Naive thymus-derived CD4-positive, alpha-beta T cell (primary cell): ENCODE data around the gene CEP85L. TPM values are rescaled to one million over a fixed set of nuclear protein-coding genes. Genes with fewer than 3 reads are reported as not detected.
"Not testable (repeated sequence)": the region's sequence is repeated elsewhere in the genome, so short reads cannot be mapped to it uniquely, and the experiment has no call there.

Experiments
- ATAC-seq: fragments of 150-1000 bp; cut with Tn5 transposase; 2 replicates; pipeline ENCODE4 v1.10.0; 2021; ENCODE audit warnings: mild to moderate bottlenecking, moderate library complexity
- CTCF ChIA-PET: fragments of 350-600 bp; sonication (Branson Sonifier 250); formaldehyde crosslinking; loops from one replicate; lab custom pipeline; 2021; ENCODE audit warnings: antibody characterized with exemption; lab: Charles Lee
- POLR2A ChIA-PET: fragments of 350-600 bp; sonication (Branson Sonifier 250); formaldehyde crosslinking; loops from one replicate; lab custom pipeline; 2021; ENCODE audit warnings: antibody characterized with exemption, inconsistent platforms; lab: Charles Lee
- DNase-seq, 9 donors: peaks; one replicate each; pipeline versions ENCODE4 v3.0.0 to v3.0.0-alpha.2; 2020 to 2022; ENCODE audit warnings: mixed read lengths in 1 of 9
- H3K27ac ChIP-seq: one replicate; pipeline ENCODE4 v1.7.0; 2013; ENCODE audit warnings: mild to moderate bottlenecking, low read depth, low read length, moderate library complexity
- H3K27me3 ChIP-seq, 2 donors: one replicate each; pipeline ENCODE4 v1.7.0; 2013; ENCODE audit warnings: low read length in 2 of 2, mild to moderate bottlenecking in 2 of 2, moderate library complexity in 2 of 2; ENCODE audit not compliant: control insufficient read depth in 2 of 2, insufficient read depth in 2 of 2
- H3K36me3 ChIP-seq, 3 experiments: 1 replicate in 2 of 3; 2 replicates in 1 of 3; pipeline ENCODE4 v1.7.0; 2013; ENCODE audit warnings: low read length in 3 of 3, mild to moderate bottlenecking in 3 of 3, moderate library complexity in 1 of 3; ENCODE audit not compliant: insufficient read depth in 3 of 3, control insufficient read depth in 2 of 3
- H3K4me1 ChIP-seq, 2 donors: one replicate each; pipeline ENCODE4 v1.7.0; 2013; ENCODE audit warnings: low read length in 2 of 2, mild to moderate bottlenecking in 2 of 2, moderate library complexity in 1 of 2; ENCODE audit not compliant: control insufficient read depth in 2 of 2, insufficient read depth in 2 of 2
- H3K4me3 ChIP-seq: 2 replicates; pipeline ENCODE4 v1.7.0; 2013; ENCODE audit warnings: mild to moderate bottlenecking, low read length
- H3K9me3 ChIP-seq, 3 experiments: 1 replicate in 2 of 3; 2 replicates in 1 of 3; pipeline ENCODE4 v1.7.0; 2013; ENCODE audit warnings: low read length in 3 of 3; ENCODE audit not compliant: control insufficient read depth in 2 of 3
- H3K27ac Mint-ChIP-seq, 9 donors: one replicate each; pipeline ENCODE4 v1.8.0; 2020 to 2022; ENCODE audit warnings: mixed read lengths in 9 of 9, mild to moderate bottlenecking in 8 of 9, moderate library complexity in 5 of 9, inconsistent platforms in 2 of 9
- H3K27me3 Mint-ChIP-seq, 5 donors: one replicate each; pipeline ENCODE4 v1.8.0; 2021 to 2022; ENCODE audit warnings: mixed read lengths in 5 of 5, mild to moderate bottlenecking in 1 of 5
- H3K36me3 Mint-ChIP-seq, 5 donors: one replicate each; pipeline ENCODE4 v1.8.0; 2020 to 2022; ENCODE audit warnings: mixed read lengths in 5 of 5, mild to moderate bottlenecking in 3 of 5, inconsistent platforms in 1 of 5
- H3K4me1 Mint-ChIP-seq, 7 donors: one replicate each; pipeline ENCODE4 v1.8.0; 2020 to 2022; ENCODE audit warnings: mixed read lengths in 7 of 7, mild to moderate bottlenecking in 3 of 7, inconsistent platforms in 1 of 7
- H3K4me3 Mint-ChIP-seq, 10 donors: one replicate each; pipeline ENCODE4 v1.8.0; 2020 to 2022; ENCODE audit warnings: mild to moderate bottlenecking in 10 of 10, mixed read lengths in 10 of 10, moderate library complexity in 6 of 10, inconsistent platforms in 2 of 10
- H3K9me3 Mint-ChIP-seq, 11 donors: one replicate each; pipeline ENCODE4 v1.8.0; 2020 to 2022; ENCODE audit warnings: mixed read lengths in 11 of 11, mild to moderate bottlenecking in 4 of 11, inconsistent platforms in 1 of 11, moderate library complexity in 1 of 11
- intact Hi-C, 2 donors: fragments of 100-400 bp; cut with micrococcal nuclease; formaldehyde crosslinking; loops; one replicate each; pipeline ENCODE4 v1.15.1; 2023
- polyA plus RNA-seq, 2 donors: library from polyadenylated mRNA; unstranded; fragments of 300-500 nt; fragmentation: Illumina TruSeq; gene quantifications; one replicate each; pipeline ENCODE4 v1.2.3, GENCODE V29; 2021
- total RNA-seq, 6 experiments: library from RNA in 5 of 6; stranded (reverse) in 5 of 6; gene quantifications; 1 replicate in 5 of 6; 2 replicates in 1 of 6; pipeline ENCODE4 v1.2.3 and lab custom pipeline; 2021 to 2026

The CEP85L gene
- total and polyA plus RNA-seq, 7 experiments from 2014 or later, result 47.3 to 89.1 (median 76.2) TPM

GRCh38 chr6:118421312-118421711, 230.1 kb downstream of the CEP85L start:
- H3K27ac Mint-ChIP-seq, ATAC-seq, CTCF ChIA-PET, H3K4me1 ChIP-seq, H3K27me3 Mint-ChIP-seq, H3K4me3 Mint-ChIP-seq, POLR2A ChIA-PET, intact Hi-C loops, H3K4me1 Mint-ChIP-seq, H3K9me3 ChIP-seq, H3K36me3 ChIP-seq, H3K4me3 ChIP-seq, H3K27me3 ChIP-seq, DNase-seq, H3K27ac ChIP-seq: not testable (repeated sequence)
- peaks cover 5 to 63% (median 58%) of the 10 kb centered on the region in 5 donors for H3K36me3 Mint-ChIP-seq
- peaks cover 8 to 43% (median 18%) of the 10 kb centered on the region in 11 donors for H3K9me3 Mint-ChIP-seq

GRCh38 chr6:118419448-118420394, 231.7 kb downstream of the CEP85L start:
- H3K27me3 Mint-ChIP-seq, result no peaks in the 10 kb centered on the region
- H3K4me1 Mint-ChIP-seq, result no peaks in the 10 kb centered on the region
- ChIA-PET CTCF (no interaction called here), POLR2A (no interaction called here)
- no peak overlapping the region for H3K4me3 ChIP-seq
- no peaks in the 10 kb centered on the region for H3K9me3 ChIP-seq
- intact Hi-C loops, result no loop called here
- no peak overlapping the region for H3K4me3 Mint-ChIP-seq
- no peaks in the 10 kb centered on the region for H3K27me3 ChIP-seq
- DNase-seq (no peak), ATAC-seq (no peak)
- H3K9me3 Mint-ChIP-seq, result peaks cover 8 to 28% (median 15%) of the 10 kb centered on the region in 11 donors
- H3K36me3 ChIP-seq, result no peaks in the 10 kb centered on the region
- peaks cover 0 to 51% (median 47%) of the 10 kb centered on the region in 5 donors for H3K36me3 Mint-ChIP-seq
- H3K4me1 ChIP-seq, result no peaks in the 10 kb centered on the region
- no peak overlapping the region for H3K27ac ChIP-seq
- H3K27ac Mint-ChIP-seq, result no peak overlapping the region

Other genes starting within 250 kb of the CEP85L start
- under 1 TPM in 3 of 5 experiments, not detected in 2; 0.19 to 0.22 (median 0.20) TPM for gene PLN, start 103.3 kb downstream of the CEP85L start, total RNA-seq
- under 1 TPM; 0.09 to 0.34 TPM for gene PLN, start 103.3 kb downstream of the CEP85L start, polyA plus RNA-seq
- 10 to 100 TPM; 16.5 to 63.9 (median 35.7) TPM for gene ASF1A, start 242.6 kb upstream of the CEP85L start, total RNA-seq
- gene ASF1A, start 242.6 kb upstream of the CEP85L start, polyA plus RNA-seq, result 10 to 100 TPM; 48.5 to 56.5 TPM